Astrocyte of the cerebellum (primary cell): ENCODE measurements around the gene MYO1D.

Experiments
- DNase-seq: peaks from one replicate; pipeline ENCODE4 v3.0.0-alpha.2; 2011; ENCODE audit warnings: low read depth
- H3K4me3 ChIP-seq: 2 replicates; pipeline ENCODE4 v1.5.1; 2011; ENCODE audit warnings: mild to moderate bottlenecking, low read depth, low read length, moderate library complexity
- in situ Hi-C: cut with HindIII; loops from 2 replicates; pipeline ENCODE4 v1.10.0; 2017; ENCODE audit warnings: low sequenced_read_pairs
- TF ChIP-seq, protein P1 (sequence below): IDR thresholded peaks from 2 replicates; pipeline ENCODE4 v1.5.1; 2012; ENCODE audit warnings: low read length, low read depth, moderate library complexity, mild to moderate bottlenecking; ENCODE audit errors: missing control alignments

MYO1D gene

DNA sequence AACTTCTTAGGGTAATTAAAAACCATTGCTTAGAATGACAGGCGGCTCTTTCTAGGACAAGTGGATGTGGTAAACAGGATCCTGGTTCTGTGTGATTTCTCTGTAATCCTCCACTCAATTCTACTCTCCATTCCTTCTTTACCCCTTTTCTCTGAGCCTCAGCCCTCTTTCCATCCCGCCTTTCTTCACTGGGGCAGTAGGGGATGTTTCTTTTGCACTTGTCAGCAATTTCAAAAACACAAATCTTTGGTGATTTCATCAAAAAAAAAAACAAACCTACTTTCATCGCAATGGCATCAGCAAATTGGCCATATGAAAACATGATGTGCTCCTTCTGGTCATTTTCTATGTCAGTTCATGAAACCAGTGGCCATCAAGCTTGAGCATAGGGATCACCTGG is 285.5 kb downstream of the MYO1D start:
- DNase-seq: no peak
- in situ Hi-C loops: no loop called here
- TF ChIP-seq, protein P1, sequence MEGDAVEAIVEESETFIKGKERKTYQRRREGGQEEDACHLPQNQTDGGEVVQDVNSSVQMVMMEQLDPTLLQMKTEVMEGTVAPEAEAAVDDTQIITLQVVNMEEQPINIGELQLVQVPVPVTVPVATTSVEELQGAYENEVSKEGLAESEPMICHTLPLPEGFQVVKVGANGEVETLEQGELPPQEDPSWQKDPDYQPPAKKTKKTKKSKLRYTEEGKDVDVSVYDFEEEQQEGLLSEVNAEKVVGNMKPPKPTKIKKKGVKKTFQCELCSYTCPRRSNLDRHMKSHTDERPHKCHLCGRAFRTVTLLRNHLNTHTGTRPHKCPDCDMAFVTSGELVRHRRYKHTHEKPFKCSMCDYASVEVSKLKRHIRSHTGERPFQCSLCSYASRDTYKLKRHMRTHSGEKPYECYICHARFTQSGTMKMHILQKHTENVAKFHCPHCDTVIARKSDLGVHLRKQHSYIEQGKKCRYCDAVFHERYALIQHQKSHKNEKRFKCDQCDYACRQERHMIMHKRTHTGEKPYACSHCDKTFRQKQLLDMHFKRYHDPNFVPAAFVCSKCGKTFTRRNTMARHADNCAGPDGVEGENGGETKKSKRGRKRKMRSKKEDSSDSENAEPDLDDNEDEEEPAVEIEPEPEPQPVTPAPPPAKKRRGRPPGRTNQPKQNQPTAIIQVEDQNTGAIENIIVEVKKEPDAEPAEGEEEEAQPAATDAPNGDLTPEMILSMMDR: no peak
- H3K4me3 ChIP-seq: no peak overlapping the region

DNA sequence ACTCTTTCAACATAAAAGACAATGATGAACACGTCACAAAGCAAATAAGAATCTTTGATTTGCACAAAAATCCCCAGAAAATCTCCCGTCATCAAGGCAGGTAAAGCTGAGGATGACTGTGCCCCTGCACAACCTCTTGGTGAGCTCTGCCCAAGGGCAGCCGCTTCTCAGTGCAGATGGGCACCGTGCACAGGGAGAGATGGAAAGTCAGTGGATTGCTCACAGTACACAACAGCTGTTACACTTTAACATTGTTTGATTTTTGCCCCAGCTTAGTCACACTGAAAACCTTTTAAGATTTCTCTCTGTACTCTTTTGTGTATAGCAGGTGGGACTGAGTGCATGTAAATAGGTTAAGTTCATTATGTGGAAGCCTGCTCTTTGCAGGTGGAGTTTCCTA is 285.9 kb downstream of the MYO1D start:
- DNase-seq: no peak
- in situ Hi-C loops: no loop called here
- TF ChIP-seq, protein P1: no peak
- no peak overlapping the region for H3K4me3 ChIP-seq

DNA sequence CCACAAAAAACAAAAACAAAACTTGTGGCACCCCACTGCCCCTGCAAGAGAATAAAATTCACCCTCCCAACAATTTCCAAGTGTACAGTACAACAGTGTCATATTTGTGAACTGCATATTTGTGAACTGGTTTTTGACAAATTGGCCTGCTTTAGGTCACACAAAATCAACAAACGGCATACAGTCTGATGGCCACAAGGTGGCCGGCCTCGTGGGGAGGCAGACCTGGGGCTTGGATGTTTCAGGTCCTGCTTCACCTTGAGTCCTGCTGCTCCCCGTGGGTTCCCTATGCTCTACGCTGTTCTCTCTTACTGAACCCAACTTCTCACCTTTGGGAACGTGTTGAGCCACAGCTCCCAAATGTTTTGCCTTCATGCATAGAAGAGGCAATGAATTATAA is 287.9 kb downstream of the MYO1D start:
- in situ Hi-C loops: no loop called here
- TF ChIP-seq, protein P1: no peak
- H3K4me3 ChIP-seq: no peak overlapping the region
- no peak for DNase-seq

DNA sequence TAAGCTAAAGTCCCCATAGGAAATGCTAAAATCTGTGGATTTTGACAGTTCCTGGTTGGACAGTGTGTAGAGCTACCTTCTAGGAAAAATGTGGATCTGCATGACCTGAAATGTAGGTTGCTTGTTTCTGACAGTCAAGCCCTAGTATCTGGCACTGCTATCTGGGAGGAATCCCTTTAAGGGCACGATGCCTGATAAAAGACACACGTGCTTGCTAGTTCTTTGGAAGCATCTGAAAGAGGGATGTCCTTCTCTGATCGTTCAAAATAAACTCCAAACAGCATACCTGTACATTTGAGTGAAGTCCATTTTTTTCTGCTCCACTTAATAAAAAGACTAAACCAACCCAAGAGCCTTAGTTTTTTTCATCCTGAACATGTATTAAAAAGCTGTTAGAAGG is 288.8 kb downstream of the MYO1D start:
- TF ChIP-seq, protein P1: no peak
- DNase-seq: no peak
- in situ Hi-C loops: no loop called here
- H3K4me3 ChIP-seq: no peak overlapping the region

DNA sequence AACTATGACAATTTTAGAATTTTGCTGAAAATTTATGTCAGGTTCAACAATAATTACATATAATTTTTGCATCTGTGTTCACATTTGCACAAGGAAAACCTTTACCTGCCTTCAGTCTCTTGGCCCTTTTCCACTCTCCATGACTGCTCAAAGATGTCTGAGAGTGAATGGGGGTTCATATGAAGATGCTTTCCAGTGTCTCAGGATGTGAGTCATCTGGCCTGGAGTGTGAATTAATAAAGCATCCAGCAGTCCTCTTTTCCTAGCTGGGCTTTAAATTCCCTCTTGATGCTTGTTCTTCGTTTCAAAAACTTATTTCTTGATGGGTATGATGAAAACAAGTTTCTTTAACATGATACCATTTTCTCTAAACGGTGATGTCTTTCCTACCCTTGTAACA is 290.3 kb downstream of the MYO1D start:
- no peak overlapping the region for H3K4me3 ChIP-seq
- in situ Hi-C loops: no loop called here
- TF ChIP-seq, protein P1: no peak
- DNase-seq: no peak

DNA sequence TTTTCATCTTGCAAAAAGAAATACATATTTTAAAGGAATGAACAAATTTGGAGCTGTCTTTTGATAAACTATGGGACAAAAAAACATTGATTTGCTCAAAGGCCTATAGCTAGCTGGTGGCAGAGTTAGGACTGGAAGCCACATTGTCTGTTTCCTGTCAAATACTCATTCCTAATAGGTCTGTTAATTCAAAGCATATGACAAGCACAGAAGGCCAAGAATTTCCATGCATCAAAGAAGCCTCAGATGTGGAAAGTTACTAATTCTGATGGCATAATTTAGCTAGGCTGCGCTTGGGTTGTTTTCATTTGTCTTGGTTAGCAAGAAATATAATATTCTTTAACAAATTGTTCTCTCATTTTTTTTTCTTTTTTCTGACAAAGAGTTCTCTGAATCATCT is 292.1 kb downstream of the MYO1D start:
- DNase-seq: no peak
- TF ChIP-seq, protein P1: no peak
- in situ Hi-C loops: no loop called here
- H3K4me3 ChIP-seq: no peak overlapping the region

DNA sequence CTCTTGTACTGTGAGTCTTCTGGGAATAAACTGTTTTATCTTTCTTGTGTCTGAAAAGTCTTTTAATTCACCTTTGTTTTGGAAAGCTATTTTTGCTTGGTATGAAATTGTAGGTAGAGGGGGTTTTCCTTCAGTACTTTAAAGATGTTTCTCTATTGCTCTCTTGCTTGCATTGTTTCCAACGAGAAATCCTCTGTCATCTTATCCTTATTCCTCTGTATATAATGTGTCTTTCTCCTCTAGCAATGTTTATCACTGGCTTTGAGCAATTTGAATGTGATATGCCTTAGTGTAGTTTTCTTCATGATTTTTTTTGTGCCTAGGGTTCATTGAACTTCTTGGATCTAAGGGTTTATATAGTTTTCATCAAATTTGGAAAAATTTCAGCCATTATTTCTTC is 293.9 kb downstream of the MYO1D start:
- H3K4me3 ChIP-seq: no peak overlapping the region
- in situ Hi-C loops: no loop called here
- DNase-seq: no peak
- TF ChIP-seq, protein P1: no peak
